Uterus (tissue), 2 donors: ENCODE data around the gene ITPR1.

ENCODE experiments used
- POLR2A ChIP-seq, 2 donors: fragments of 450-650 bp; IDR thresholded peaks; one replicate each; pipeline ENCODE4 v1.6.1; 2016; ENCODE audit warnings: antibody characterized with exemption in 2 of 2, mild to moderate bottlenecking in 1 of 2, moderate library complexity in 1 of 2
- TF ChIP-seq, protein P1 (sequence below), 4 experiments: fragments of 200-600 bp in 2 of 4; fragments of 450-650 bp in 2 of 4; sonication (generic) in 2 of 4; IDR thresholded peaks; one replicate each; pipeline ENCODE4 v1.5.1; 2016 to 2019; ENCODE audit warnings: antibody characterized with exemption in 4 of 4, mild to moderate bottlenecking in 2 of 4, moderate library complexity in 1 of 4

DNA sequence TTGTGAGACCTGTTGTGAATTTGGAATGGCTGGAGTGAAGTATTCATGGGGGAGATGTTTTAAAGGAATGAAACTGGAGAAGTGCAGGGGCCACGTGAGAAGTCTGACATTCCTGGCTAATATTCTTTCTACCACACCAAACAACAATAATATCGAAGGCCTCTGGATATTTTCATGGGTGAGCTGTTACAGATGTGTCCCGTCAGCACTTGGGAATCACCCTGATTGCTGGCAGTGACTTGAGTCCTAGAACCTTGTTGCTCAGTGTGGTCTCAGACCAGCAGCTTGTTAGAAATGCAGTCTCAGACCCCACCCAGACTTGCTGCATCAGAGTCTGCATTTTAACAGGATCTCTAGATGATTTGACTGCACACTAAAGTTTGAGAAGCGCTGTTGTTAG is 113.8 kb downstream of the ITPR1 start:
- TF ChIP-seq, protein P1, sequence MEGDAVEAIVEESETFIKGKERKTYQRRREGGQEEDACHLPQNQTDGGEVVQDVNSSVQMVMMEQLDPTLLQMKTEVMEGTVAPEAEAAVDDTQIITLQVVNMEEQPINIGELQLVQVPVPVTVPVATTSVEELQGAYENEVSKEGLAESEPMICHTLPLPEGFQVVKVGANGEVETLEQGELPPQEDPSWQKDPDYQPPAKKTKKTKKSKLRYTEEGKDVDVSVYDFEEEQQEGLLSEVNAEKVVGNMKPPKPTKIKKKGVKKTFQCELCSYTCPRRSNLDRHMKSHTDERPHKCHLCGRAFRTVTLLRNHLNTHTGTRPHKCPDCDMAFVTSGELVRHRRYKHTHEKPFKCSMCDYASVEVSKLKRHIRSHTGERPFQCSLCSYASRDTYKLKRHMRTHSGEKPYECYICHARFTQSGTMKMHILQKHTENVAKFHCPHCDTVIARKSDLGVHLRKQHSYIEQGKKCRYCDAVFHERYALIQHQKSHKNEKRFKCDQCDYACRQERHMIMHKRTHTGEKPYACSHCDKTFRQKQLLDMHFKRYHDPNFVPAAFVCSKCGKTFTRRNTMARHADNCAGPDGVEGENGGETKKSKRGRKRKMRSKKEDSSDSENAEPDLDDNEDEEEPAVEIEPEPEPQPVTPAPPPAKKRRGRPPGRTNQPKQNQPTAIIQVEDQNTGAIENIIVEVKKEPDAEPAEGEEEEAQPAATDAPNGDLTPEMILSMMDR (IDR thresholded peaks at IDR 0.05) = no peak
- no peak for TF ChIP-seq POLR2A (IDR thresholded peaks at IDR 0.05)
